ENCODE data around the gene PIM3. TPM values are rescaled to one million over a fixed set of nuclear protein-coding genes. Genes with fewer than 3 reads are reported as not detected.

Gene PIM3
- total RNA-seq, 1 experiment from 2014 or later: 42.9 TPM

- ATAC-seq (no peak), DNase-seq (ENCODE audit: low spot score) (no peak)
- ChIA-PET POLR2A (interaction anchor here (0.6 kb wide), 2 partner anchors 62 to 264 kb away, joined by 4 read pairs; no protein-coding TSS in a partner anchor), CTCF (interaction anchor here (0.5 to 2.2 kb wide), 4 partner anchors 13 to 1099 kb away, joined by 3 to 23 read pairs (median 3); no protein-coding TSS in a partner anchor)
- no peak overlapping the region for H3K27ac Mint-ChIP-seq
- peaks cover 3% of the 10 kb centered on the region for H3K36me3 Mint-ChIP-seq
- H3K9me3 Mint-ChIP-seq: peaks cover 8% of the 10 kb centered on the region
- no peak for TF ChIP-seq NR1H2 (CRISPR knock-in tag; IDR thresholded peaks at IDR 0.05)
- TF ChIP-seq GABPB1 (CRISPR knock-in tag; IDR thresholded peaks at IDR 0.05): peak; percentile 58; the same call in 1 of the 2 replicates
- H3K27me3 Mint-ChIP-seq (ENCODE audit: low read depth): no peaks in the 10 kb centered on the region; the same call in 1 of the 2 replicates
- H3K4me1 Mint-ChIP-seq: peaks cover 4% of the 10 kb centered on the region
- no peak overlapping the region for H3K4me3 Mint-ChIP-seq
Observed at GRCh38 chr22:49937758-49938564, 22.6 kb upstream of the PIM3 start.

- no peak for TF ChIP-seq NR1H2 (CRISPR knock-in tag; IDR thresholded peaks at IDR 0.05)
- Mint-ChIP-seq H3K9me3 (peaks cover 8% of the 10 kb centered on the region), H3K4me1 (peaks cover 4% of the 10 kb centered on the region), H3K27me3 (ENCODE audit: low read depth) (no peaks in the 10 kb centered on the region; the same call in 1 of the 2 replicates), H3K27ac (no peak overlapping the region), H3K4me3 (no peak overlapping the region), H3K36me3 (peaks cover 3% of the 10 kb centered on the region)
- POLR2A ChIA-PET: no interaction called here
- no peak for ATAC-seq
- DNase-seq (ENCODE audit: low spot score): no peak
- CTCF ChIA-PET: interaction anchor here (1.4 kb wide), 1 partner anchor 45 kb away, joined by 3 read pairs; no protein-coding TSS in a partner anchor
Observed at GRCh38 chr22:49938565-49939136, 21.9 kb upstream of the PIM3 start.

- no peak for DNase-seq (ENCODE audit: low spot score)
- TF ChIP-seq RORB (CRISPR knock-in tag; IDR thresholded peaks at IDR 0.05): no peak
- no peak for TF ChIP-seq FOXJ3 (CRISPR knock-in tag; IDR thresholded peaks at IDR 0.05; ENCODE audit: borderline replicate concordance)
- TF ChIP-seq ZNF416 (CRISPR knock-in tag; IDR thresholded peaks at IDR 0.05): no peak
- TF ChIP-seq JAZF1 (CRISPR knock-in tag; IDR thresholded peaks at IDR 0.05): no peak
- TF ChIP-seq ZSCAN18 (CRISPR knock-in tag; IDR thresholded peaks at IDR 0.05): no peak
- no peak for TF ChIP-seq ZNF396 (CRISPR knock-in tag; IDR thresholded peaks at IDR 0.05; ENCODE audit: borderline replicate concordance)
- no peak for TF ChIP-seq HMGA2 (CRISPR knock-in tag; IDR thresholded peaks at IDR 0.05)
- ChIA-PET CTCF (no interaction called here), POLR2A (no interaction called here)
- Mint-ChIP-seq H3K9me3 (peaks cover 8% of the 10 kb centered on the region), H3K27ac (no peak overlapping the region), H3K27me3 (ENCODE audit: low read depth) (no peaks in the 10 kb centered on the region; the same call in 1 of the 2 replicates), H3K4me3 (no peak overlapping the region), H3K36me3 (peaks cover 3% of the 10 kb centered on the region), H3K4me1 (peaks cover 7% of the 10 kb centered on the region)
- ATAC-seq: no peak
Observed at GRCh38 chr22:49941507-49942316, 18.9 kb upstream of the PIM3 start.

GRCh38 chr22:49942565-49943404, 17.8 kb upstream of the PIM3 start:
- POLR2A ChIA-PET: no interaction called here
- no peaks in the 10 kb centered on the region; the same call in 1 of the 2 replicates for H3K27me3 Mint-ChIP-seq (ENCODE audit: low read depth)
- no peak overlapping the region for H3K27ac Mint-ChIP-seq
- no peak overlapping the region for H3K4me3 Mint-ChIP-seq
- peaks cover 8% of the 10 kb centered on the region for H3K9me3 Mint-ChIP-seq
- peaks cover 3% of the 10 kb centered on the region for H3K36me3 Mint-ChIP-seq
- DNase-seq (ENCODE audit: low spot score): no peak
- H3K4me1 Mint-ChIP-seq: peaks cover 8% of the 10 kb centered on the region
- ATAC-seq: peak; percentile 37
- CTCF ChIA-PET: no interaction called here
- TF ChIP-seq RELA (CRISPR knock-in tag; IDR thresholded peaks at IDR 0.05; ENCODE audit: borderline replicate concordance) (no peak), FOXJ3 (CRISPR knock-in tag; IDR thresholded peaks at IDR 0.05; ENCODE audit: borderline replicate concordance) (no peak), IRF2 (CRISPR knock-in tag; IDR thresholded peaks at IDR 0.05; ENCODE audit: borderline replicate concordance, low read depth) (no peak), IRF1 (CRISPR knock-in tag; IDR thresholded peaks at IDR 0.05) (no peak), CREM (CRISPR knock-in tag; IDR thresholded peaks at IDR 0.05) (no peak), ZSCAN18 (CRISPR knock-in tag; IDR thresholded peaks at IDR 0.05) (no peak), MLX (CRISPR knock-in tag; IDR thresholded peaks at IDR 0.05) (no peak), ESRRA (CRISPR knock-in tag; IDR thresholded peaks at IDR 0.05; ENCODE audit: borderline replicate concordance) (no peak), ZNF317 (CRISPR knock-in tag; IDR thresholded peaks at IDR 0.05; ENCODE audit: borderline replicate concordance, low read depth) (no peak)
